Brain pericyte (primary cell): Measurements from ENCODE around the gene PLXNB2.
"Not testable (repeated sequence)": the region's sequence is repeated elsewhere in the genome, so short reads cannot be mapped to it uniquely, and the experiment has no call there.

Source experiments
- DNase-seq: peaks from one replicate; pipeline ENCODE4 v3.0.0-alpha.2; 2012; ENCODE audit warnings: low read depth, low spot score

Gene PLXNB2

GRCh38 chr22:50306753-50307749, at the start of gene PLXNB2:
Gene PLXNB2 (minus strand): TSS chr22:50307646. CDS start chr22:50290584, 17,062 bp downstream.
- no peak for DNase-seq

GRCh38 chr22:50357222-50357621, 49.8 kb upstream of the PLXNB2 start:
- DNase-seq = no peak

GRCh38 chr22:50356186-50356585, 48.7 kb upstream of the PLXNB2 start:
- no peak for DNase-seq

GRCh38 chr22:50348058-50348457, 40.6 kb upstream of the PLXNB2 start:
- DNase-seq = no peak

- DNase-seq = no peak
Measured at GRCh38 chr22:50347157-50347556, 39.7 kb upstream of the PLXNB2 start.

GRCh38 chr22:50346470-50346869, 39.0 kb upstream of the PLXNB2 start:
- DNase-seq = no peak

- DNase-seq = no peak
Measured at GRCh38 chr22:50343541-50343935, 36.1 kb upstream of the PLXNB2 start.

- no peak for DNase-seq
Measured at GRCh38 chr22:50342651-50343540, 35.5 kb upstream of the PLXNB2 start, which contains the start of gene PPP6R2. Gene PPP6R2 (plus strand): TSS chr22:50343327. CDS start chr22:50393909, 50,582 bp downstream.

- peak; percentile 41 for DNase-seq
Measured at GRCh38 chr22:50341977-50342650, 34.7 kb upstream of the PLXNB2 start.

GRCh38 chr22:50339945-50340879, 32.8 kb upstream of the PLXNB2 start:
- DNase-seq = no peak

GRCh38 chr22:50338860-50339462, 31.5 kb upstream of the PLXNB2 start:
- no peak for DNase-seq

GRCh38 chr22:50338042-50338573, 30.7 kb upstream of the PLXNB2 start:
- no peak for DNase-seq

- no peak for DNase-seq
Measured at GRCh38 chr22:50337262-50338041, 30.0 kb upstream of the PLXNB2 start.

- DNase-seq = not testable (repeated sequence)
Measured at GRCh38 chr22:50334433-50334832, 27.0 kb upstream of the PLXNB2 start.

GRCh38 chr22:50329236-50329635, 21.8 kb upstream of the PLXNB2 start:
- no peak for DNase-seq

GRCh38 chr22:50327711-50328019, 20.2 kb upstream of the PLXNB2 start:
- DNase-seq = no peak

GRCh38 chr22:50326956-50327710, 19.7 kb upstream of the PLXNB2 start, which contains the start of gene DENND6B:
Gene DENND6B (minus strand): TSS chr22:50327012. CDS start chr22:50326988, 24 bp downstream.
- no peak for DNase-seq
